Mucosa of descending colon (tissue), 3 donors: ENCODE measurements around the gene CDH4. TPM values are rescaled to one million over a fixed set of nuclear protein-coding genes. Genes with fewer than 3 reads are reported as not detected.

Experiments
- ATAC-seq: fragments of 200-7000 bp; cut with Tn5 transposase; one replicate; pipeline ENCODE4 v1.9.1; 2020; ENCODE audit warnings: mild to moderate bottlenecking, moderate library complexity
- DNase-seq, 3 donors: peaks; one replicate each; pipeline ENCODE4 v3.0.0-alpha.2; 2020
- H3K36me3 ChIP-seq: fragments of 200-600 bp; one replicate; pipeline ENCODE4 v1.8.0; 2021; ENCODE audit warnings: low read depth, mild to moderate bottlenecking
- H3K4me1 ChIP-seq: fragments of 200-600 bp; one replicate; pipeline ENCODE4 v1.8.0; 2021; ENCODE audit warnings: low read depth, mild to moderate bottlenecking
- H3K4me3 ChIP-seq: fragments of 200-600 bp; one replicate; pipeline ENCODE4 v1.8.0; 2021; ENCODE audit warnings: mild to moderate bottlenecking
- H3K9me3 ChIP-seq: fragments of 200-600 bp; one replicate; pipeline ENCODE4 v1.8.0; 2021; ENCODE audit warnings: mild to moderate bottlenecking
- intact Hi-C, 2 donors: fragments of 100-400 bp; cut with DNase I in 1 of 2; cut with micrococcal nuclease in 1 of 2; formaldehyde crosslinking; loops; one replicate each; pipeline versions ENCODE4 v1.11.0 to v1.11.1; 2022; cut with DNase I, micrococcal nuclease
- total RNA-seq, 3 donors: library from RNA; stranded (reverse); fragmentation: NEBNext Ultra II Directional in 2 of 3; extraction: Animal tissue kit (Norgen Biotek cat#: 25700) in 2 of 3; gene quantifications; one replicate each; pipeline versions ENCODE4 v1.2.1 to v1.2.4, GENCODE V29; 2021 to 2023
- TF ChIP-seq, protein P1 (sequence below): fragments of 200-600 bp; IDR thresholded peaks from one replicate; pipeline ENCODE4 v1.8.0; 2022; ENCODE audit warnings: antibody characterized with exemption, mild to moderate bottlenecking
- donor health status: DM: no; HTN: no; CAD: no; lungs with moderate emphysema.
- donor health status: DM: no; HTN: no; CAD: no.
- donor health status: DM: no; HTN: yes; CAD: no.

Gene CDH4
- total RNA-seq, 3 donors from 2014 or later: 0.16 TPM; not detected in 2

DNA sequence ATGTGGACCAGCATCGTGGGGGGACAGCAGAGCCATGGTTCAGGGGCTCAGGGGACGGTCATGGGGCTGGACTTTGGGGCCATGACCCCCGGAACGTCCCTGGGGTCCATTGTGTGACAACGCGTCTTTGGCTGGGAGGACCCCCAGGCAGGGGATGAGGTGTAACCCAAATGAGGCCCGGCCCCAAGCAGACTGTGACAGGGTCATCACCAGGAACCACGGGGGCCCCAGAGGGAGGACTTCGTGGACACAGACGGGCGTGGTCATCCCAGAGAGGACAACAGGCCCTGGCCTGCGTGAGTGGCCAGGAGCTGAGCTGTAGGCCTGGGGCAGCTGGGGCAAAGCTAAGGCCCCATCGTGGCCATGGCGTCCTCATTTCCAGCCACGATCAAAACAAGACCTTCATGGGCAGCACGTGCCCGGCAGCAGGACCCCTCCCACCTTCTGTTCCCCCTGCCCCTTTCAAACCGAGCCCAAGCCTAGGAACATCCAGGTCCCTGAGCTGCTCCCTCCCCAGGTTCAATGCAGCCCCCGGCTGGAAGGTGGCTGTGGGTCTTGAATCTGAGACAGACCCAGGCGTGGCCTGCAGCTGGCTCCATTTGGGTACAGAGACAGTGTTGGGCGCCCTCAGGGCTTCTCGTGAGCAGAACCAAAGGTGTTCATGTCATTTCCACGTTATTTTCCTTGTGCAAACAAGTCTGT is 625.9 kb downstream of the CDH4 start:
- Histone ChIP-seq H3K9me3 (no peaks in the 10 kb centered on the region), H3K4me3 (no peak overlapping the region), H3K4me1 (no peaks in the 10 kb centered on the region), H3K36me3 (no peaks in the 10 kb centered on the region)
- ATAC-seq (no peak), DNase-seq (peak in 1 of 3 donors; percentile 35)
- intact Hi-C loops: no loop called here
- TF ChIP-seq, protein P1, sequence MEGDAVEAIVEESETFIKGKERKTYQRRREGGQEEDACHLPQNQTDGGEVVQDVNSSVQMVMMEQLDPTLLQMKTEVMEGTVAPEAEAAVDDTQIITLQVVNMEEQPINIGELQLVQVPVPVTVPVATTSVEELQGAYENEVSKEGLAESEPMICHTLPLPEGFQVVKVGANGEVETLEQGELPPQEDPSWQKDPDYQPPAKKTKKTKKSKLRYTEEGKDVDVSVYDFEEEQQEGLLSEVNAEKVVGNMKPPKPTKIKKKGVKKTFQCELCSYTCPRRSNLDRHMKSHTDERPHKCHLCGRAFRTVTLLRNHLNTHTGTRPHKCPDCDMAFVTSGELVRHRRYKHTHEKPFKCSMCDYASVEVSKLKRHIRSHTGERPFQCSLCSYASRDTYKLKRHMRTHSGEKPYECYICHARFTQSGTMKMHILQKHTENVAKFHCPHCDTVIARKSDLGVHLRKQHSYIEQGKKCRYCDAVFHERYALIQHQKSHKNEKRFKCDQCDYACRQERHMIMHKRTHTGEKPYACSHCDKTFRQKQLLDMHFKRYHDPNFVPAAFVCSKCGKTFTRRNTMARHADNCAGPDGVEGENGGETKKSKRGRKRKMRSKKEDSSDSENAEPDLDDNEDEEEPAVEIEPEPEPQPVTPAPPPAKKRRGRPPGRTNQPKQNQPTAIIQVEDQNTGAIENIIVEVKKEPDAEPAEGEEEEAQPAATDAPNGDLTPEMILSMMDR: no peak

DNA sequence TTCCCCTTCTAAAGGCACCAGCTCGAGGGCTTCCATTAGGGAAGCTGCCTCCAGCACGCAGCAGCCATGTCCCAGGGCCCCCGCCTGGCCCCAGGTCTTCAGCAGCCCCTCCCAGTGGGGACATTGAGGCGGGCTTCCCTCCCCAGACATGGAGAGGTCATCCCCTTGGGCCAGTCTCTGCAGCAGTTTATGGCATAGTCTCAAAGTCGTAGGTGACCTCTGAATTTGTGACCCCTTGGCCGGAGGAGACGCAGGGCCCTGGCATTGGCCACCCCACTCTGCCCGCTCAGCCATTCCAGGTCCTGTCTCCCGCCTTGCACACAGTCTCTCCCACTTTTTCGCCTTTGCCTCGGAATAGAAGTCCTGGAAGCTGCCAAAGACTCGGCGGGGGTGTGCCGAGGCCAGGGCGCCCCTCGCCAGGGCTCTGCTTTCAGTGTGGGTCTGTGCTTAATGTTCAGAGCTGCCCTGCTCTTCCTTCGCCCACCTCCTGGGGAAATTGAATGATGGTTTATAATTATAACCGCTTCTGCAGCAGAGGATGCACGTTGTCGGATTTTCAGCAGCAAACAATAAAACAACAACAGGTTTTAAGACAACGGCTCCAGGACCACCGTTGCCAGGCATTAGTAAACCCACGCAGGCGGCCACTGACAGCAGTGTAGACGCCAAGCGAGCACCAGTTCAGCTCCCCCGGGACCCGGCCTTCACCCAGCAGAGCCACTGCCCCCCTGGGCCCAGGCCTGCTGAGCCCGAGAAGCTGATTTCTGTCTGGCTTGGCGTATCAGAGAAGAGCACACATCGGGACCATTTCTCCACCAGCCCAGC is 626.6 kb downstream of the CDH4 start:
- intact Hi-C loops: no loop called here
- no peaks in the 10 kb centered on the region for H3K4me1 ChIP-seq
- peak in 1 of 3 donors; percentile 25 for DNase-seq
- no peaks in the 10 kb centered on the region for H3K36me3 ChIP-seq
- ATAC-seq: no peak
- no peaks in the 10 kb centered on the region for H3K9me3 ChIP-seq
- H3K4me3 ChIP-seq: no peak overlapping the region
- TF ChIP-seq, protein P1: no peak

DNA sequence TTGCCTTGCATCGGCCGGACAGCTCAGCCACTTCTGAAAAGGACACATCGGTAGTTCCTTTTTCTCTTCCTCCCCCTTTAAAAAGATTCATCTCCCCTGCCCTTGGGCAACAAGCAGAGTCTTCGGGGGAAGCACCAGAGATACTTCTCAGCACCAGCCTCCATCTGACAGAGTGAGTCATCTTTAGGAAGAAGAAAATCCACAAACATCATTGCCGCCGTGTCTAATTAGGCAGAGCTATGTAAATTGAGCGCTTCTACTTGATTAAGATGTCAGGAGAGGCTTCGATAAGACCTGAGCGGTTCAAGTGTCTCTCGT is 627.2 kb downstream of the CDH4 start:
- TF ChIP-seq, protein P1: no peak
- H3K9me3 ChIP-seq: no peaks in the 10 kb centered on the region
- no peak for ATAC-seq
- intact Hi-C loops: no loop called here
- DNase-seq: no peak
- no peaks in the 10 kb centered on the region for H3K36me3 ChIP-seq
- H3K4me3 ChIP-seq: no peak overlapping the region
- no peaks in the 10 kb centered on the region for H3K4me1 ChIP-seq

DNA sequence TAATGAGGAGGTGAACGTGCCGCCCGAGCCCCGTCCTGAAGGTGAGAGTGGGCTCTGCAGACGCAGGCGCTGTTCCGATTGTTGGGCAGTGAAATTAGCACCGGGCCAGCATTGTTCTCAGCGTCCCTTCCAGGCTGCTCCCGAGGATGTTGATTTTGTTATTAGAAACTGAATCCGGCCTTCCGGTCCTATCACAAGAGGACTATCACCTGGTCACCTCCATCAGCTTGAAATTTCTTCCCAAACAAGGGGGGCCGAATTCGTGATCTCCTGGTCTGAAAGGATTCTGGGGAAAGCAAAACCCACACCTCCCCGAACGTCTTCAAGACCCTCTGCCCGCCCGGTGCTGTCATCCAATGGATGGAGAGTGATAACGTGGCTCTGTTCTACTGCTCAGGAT is 627.6 kb downstream of the CDH4 start:
- intact Hi-C loops: no loop called here
- no peaks in the 10 kb centered on the region for H3K36me3 ChIP-seq
- DNase-seq: peak in 1 of 3 donors; percentile 22
- H3K9me3 ChIP-seq: no peaks in the 10 kb centered on the region
- H3K4me3 ChIP-seq: no peak overlapping the region
- TF ChIP-seq, protein P1: no peak
- ATAC-seq: no peak
- no peaks in the 10 kb centered on the region for H3K4me1 ChIP-seq

DNA sequence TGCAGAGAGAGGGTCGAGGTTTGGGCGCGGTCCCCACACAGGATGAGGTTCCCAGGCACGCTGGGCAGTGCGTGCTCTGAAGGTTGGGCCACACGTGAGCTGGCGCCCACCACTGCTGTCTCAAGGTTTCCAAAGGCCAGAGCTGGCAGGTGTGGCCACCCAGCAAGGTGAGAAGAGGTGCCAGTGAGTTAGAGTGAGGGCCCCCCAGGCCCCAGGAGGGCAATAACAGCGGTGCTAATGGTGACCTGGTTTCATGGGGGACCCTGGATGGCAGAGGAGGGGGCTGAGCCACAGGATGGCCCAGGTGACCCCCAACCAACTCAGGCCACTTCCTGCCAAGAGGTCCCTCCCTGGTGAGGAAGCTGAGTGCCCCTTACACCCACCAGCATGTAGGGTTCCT is 628.6 kb downstream of the CDH4 start:
- TF ChIP-seq, protein P1: no peak
- Histone ChIP-seq H3K4me3 (no peak overlapping the region), H3K36me3 (no peaks in the 10 kb centered on the region), H3K4me1 (no peaks in the 10 kb centered on the region), H3K9me3 (no peaks in the 10 kb centered on the region)
- ATAC-seq: no peak
- intact Hi-C loops: no loop called here
- peak in 1 of 3 donors; percentile 39 for DNase-seq
